Frontal cortex (tissue), 4 donors: Measurements from ENCODE around the gene KRTAP4-9. TPM values are rescaled to one million over a fixed set of nuclear protein-coding genes. Genes with fewer than 3 reads are reported as not detected.
"Not testable (repeated sequence)": the region's sequence is repeated elsewhere in the genome, so short reads cannot be mapped to it uniquely, and the experiment has no call there.

Experiments used
- DNase-seq, 2 donors: peaks; one replicate each; pipeline ENCODE4 v3.0.0; 2012; ENCODE audit warnings: low spot score in 2 of 2
- FAIRE-seq: peaks from 2 replicates; lab custom pipeline; 2012; peaks lifted over from hg19 to GRCh38; lab: Jason Lieb, UNC
- total RNA-seq: library from RNA; depleted of rRNA; stranded (reverse); fragments of >200 nt; gene quantifications from one replicate; pipeline ENCODE4 v1.2.3, GENCODE V29; 2014
- donor health status: control.
- donor health status: control.
- donor health status: control.

KRTAP4-9 gene
- total RNA-seq: not detected

DNA sequence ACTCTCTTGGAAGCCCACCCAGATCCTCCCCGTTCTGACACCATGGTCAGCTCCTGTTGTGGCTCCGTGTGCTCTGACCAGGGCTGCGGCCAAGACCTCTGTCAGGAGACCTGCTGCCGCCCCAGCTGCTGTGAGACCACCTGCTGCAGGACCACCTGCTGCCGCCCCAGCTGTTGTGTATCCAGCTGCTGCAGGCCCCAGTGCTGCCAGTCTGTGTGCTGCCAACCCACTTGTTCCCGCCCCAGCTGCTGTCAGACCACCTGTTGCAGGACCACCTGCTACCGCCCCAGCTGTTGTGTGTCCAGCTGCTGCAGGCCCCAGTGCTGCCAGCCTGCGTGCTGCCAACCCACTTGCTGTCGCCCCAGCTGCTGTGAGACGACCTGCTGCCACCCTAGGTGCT is at the start of gene KRTAP4-9:
Gene KRTAP4-9, plus strand, starts transcription at position 43 of the 400 bp plus-strand sequence. Its CDS starts 0 bp downstream, at position 43.
- not testable (repeated sequence) for DNase-seq, FAIRE-seq

DNA sequence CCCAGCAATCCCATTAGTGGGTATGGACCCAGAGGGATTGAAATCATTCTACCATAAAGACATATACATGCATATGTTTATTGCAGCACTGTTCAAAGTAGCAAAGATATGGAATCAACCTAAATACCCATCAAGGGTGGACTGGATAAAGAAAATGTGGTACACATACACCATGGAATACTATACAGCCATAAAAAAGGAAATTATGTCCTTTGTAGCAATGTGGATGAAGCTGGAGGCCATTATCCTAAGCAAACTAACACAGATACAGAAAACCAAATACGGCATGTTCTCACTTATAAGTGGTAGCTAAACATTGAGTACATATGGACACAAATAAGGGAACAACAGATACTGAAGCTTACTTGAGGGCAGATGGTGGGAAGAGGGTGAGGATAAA is 47.6 kb upstream of the KRTAP4-9 start:
- FAIRE-seq (no peak), DNase-seq (no peak)

DNA sequence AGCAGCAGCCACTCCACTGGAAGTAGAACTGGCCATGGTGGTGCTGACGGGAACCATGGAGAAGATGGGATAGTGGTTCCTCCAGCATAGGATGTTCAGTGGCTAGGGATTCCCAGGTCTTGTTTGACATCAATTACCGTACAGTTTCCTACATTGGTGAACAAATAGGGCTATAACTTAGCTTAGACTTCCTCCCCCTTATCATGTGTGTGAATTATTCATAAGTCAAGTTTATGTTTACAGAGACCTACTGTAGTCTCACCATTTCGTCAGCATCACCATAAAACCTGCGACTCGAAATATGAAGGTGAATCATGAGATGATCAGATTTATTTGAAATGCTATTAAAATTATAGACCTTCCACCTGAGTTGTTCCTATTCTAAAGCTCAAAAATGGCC is 46.4 kb upstream of the KRTAP4-9 start:
- no peak for FAIRE-seq

GRCh38 chr17:41059276-41060051 is 45.7 kb upstream of the KRTAP4-9 start:
- FAIRE-seq, DNase-seq: not testable (repeated sequence)

More for the DNA sequence above, 46.4 kb upstream of the KRTAP4-9 start:
- DNase-seq: no peak

- no peak for FAIRE-seq
Measured at GRCh38 chr17:41060052-41060604, 45.1 kb upstream of the KRTAP4-9 start, which contains the start of gene KRTAP2-3. Gene KRTAP2-3 (minus strand): TSS chr17:41060114. CDS start chr17:41060050, 64 bp downstream.

DNA sequence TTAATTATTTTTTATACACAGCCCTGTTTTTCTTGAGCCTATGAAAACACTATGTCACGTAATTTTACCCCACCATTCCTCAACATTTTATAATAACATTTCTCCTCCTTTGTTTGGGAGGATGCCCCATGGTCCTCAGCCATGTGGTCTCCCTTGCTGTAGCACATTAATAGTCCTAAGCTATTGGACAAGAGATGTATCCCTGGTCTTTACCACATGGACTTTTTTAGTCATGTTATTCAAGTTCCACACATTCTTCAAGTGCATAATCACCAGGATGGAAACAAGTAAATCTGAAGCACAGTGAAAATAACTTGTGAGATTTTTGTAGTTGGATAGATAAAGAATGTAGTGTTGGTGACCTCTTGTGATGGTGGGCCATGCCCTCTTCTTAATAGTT is 43.2 kb upstream of the KRTAP4-9 start:
- FAIRE-seq (no peak), DNase-seq (no peak)

More at GRCh38 chr17:41060052-41060604, 45.1 kb upstream of the KRTAP4-9 start, which contains the start of gene KRTAP2-3:
- DNase-seq: no peak

- DNase-seq: no peak
- FAIRE-seq: no peak
Measured at GRCh38 chr17:41063449-41063848, 41.7 kb upstream of the KRTAP4-9 start.

DNA sequence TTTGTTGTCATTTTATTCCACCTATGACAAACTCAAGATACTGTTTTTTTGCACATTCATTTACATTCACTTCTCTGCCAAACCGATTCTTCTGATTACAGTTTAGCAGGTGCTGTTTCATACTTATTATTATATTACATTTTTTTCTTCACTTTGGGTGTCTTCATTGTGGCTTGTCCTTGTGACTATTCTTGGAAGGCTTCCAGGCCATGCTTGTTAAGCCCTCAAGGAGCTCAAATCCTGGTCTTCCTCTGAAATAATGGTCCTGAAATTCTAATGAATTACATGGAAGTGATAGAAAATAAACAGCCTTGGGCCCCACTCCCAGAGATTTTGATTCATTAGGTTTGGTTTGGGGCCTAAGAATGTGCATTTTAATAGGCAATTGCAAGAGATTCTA is 40.9 kb upstream of the KRTAP4-9 start:
- FAIRE-seq (no peak), DNase-seq (no peak)

GRCh38 chr17:41065016-41065689 is 40.0 kb upstream of the KRTAP4-9 start:
- not testable (repeated sequence) for DNase-seq, FAIRE-seq

- DNase-seq (no peak), FAIRE-seq (no peak)
Measured at GRCh38 chr17:41065829-41066624, 39.2 kb upstream of the KRTAP4-9 start, which contains the start of gene KRTAP2-4. Gene KRTAP2-4 (minus strand): TSS chr17:41065879. CDS start chr17:41065845, 34 bp downstream.

DNA sequence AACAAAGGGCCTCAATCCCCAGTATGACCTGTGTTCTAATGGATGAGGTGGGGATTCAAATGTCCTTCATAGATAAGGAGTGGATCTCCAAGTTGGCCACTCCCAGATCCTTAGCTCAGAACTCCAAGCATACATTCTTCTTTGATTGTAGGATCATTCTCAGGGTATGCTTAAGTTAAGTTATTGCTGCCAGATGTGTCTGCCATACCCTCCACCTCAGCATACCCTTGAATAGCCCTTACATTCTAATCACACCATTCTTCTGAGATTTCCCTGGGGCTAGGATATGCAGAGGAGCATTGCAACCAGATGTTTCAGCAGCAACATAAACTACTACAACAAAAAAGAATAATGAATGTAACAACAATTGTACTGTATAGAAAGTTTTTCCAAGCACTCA is 37.9 kb upstream of the KRTAP4-9 start:
- DNase-seq: no peak
- FAIRE-seq: no peak

- FAIRE-seq: no peak
- DNase-seq: no peak
Measured at GRCh38 chr17:41069031-41069430, 36.2 kb upstream of the KRTAP4-9 start.

GRCh38 chr17:41071606-41072360 is 33.4 kb upstream of the KRTAP4-9 start:
- FAIRE-seq (no peak), DNase-seq (no peak)

GRCh38 chr17:41073676-41074075 is 31.5 kb upstream of the KRTAP4-9 start:
- DNase-seq (no peak), FAIRE-seq (no peak)

DNA sequence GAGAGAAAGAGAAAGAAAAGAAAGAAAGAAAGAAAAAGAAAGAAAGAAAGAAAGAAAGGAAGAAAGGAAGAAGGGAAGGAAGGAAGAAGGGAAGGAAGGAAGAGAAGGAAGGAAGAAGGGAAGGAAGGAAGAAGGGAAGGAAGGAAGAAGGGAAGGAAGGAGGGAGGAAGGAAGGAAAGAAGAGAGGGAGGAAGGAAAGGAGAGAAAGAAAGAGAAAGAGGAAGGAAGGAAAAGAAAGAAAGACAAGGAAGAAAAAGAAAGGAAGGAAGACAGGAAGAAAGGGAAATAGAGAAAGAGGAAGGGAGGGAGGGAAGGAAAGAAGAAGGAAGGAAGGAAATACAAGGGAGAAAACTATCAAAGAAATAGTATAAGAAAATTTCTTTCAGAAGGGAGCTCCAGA is 28.4 kb upstream of the KRTAP4-9 start:
- FAIRE-seq: no peak
- DNase-seq: no peak

DNA sequence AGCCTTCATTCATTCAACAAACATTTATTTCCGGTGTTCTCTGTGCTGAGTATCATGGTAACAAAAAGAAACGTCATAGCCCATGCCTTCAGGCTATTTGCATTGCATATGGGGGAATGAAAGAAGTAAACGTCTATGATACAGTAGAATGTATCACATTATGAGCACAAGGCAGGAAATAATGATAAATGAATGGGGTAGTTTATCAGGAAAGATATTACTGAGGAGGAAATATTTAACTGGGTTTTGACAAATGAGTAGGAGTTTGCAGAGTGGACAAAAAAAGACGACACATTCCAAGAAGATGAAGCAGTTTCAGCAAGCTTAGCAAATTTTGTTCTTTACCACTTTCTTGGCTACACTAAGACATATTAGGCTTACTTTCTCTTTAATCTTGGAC is 22.6 kb upstream of the KRTAP4-9 start:
- no peak for DNase-seq
- FAIRE-seq: no peak

DNA sequence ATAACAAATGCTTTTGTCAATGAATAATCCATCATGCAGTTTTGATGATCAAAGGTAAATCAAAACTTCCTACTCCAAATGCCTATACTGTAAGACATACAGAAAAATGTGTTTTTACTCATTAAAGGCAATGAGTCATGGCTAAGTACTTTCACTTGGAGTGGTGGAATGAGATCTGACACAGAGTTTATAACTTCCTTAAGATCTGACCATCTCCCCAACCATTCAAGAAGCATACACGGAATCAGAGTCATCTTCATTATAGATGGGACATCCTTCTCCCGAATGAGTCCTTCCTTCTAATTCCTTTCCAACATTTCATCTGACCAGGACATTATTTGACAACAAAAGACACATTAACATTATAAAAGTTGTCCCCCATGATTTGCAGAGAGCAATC is 21.8 kb upstream of the KRTAP4-9 start:
- not testable (repeated sequence) for FAIRE-seq, DNase-seq

DNA sequence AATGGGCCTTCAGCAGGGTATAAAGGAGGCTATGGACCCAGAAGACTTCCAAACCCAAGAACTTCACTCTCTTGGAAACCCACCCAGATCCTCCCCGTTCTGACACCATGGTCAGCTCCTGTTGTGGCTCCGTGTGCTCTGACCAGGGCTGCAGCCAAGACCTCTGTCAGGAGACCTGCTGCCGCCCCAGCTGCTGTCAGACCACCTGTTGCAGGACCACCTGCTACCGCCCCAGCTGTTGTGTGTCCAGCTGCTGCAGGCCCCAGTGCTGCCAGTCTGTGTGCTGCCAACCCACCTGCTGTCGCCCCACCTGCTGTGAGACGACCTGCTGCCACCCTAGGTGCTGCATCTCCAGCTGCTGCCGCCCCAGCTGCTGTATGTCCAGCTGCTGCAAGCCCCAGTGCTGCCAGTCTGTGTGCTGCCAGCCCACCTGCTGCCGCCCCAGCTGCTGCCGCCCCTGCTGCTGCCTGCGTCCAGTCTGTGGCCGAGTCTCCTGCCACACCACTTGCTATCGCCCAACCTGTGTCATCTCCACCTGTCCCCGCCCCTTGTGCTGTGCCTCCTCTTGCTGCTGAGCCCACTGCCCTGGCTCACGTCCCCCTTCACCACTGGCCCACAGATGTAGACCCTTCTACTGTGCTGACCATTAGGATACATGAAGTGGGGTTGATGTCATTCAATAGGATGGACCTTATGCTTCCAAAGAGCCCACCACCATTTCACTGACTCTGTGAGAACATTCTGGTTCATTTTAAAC is 20.9 kb upstream of the KRTAP4-9 start, which contains the start of gene KRTAP4-7:
Gene KRTAP4-7, plus strand, starts transcription at position 51 of the 757 bp plus-strand sequence. Its CDS starts 57 bp downstream, at position 108.
- not testable (repeated sequence) for DNase-seq, FAIRE-seq
